SK-N-SH (cell line): ENCODE measurements around the gene PRRT1. TPM values are rescaled to one million over a fixed set of nuclear protein-coding genes. Genes with fewer than 3 reads are reported as not detected.

ENCODE experiments used
- CTCF ChIA-PET: fragments of 300-600, 350-600 bp; formaldehyde crosslinking; extraction: SDS; loops from one replicate; lab custom pipeline; 2021; lab: Yijun Ruan, JAX
- POLR2A ChIA-PET: fragments of 350-600 bp; sonication (Branson Sonifier 250); formaldehyde crosslinking; extraction: SDS; loops from one replicate; lab custom pipeline; 2020; ENCODE audit warnings: antibody characterized with exemption, inconsistent platforms; lab: Yijun Ruan, JAX
- DNase-seq: peaks from one replicate; pipeline ENCODE4 v3.0.0; 2012
- H2AFZ ChIP-seq: fragments of 200-600 bp; sonication (generic); 2 replicates; pipeline ENCODE4 v1.8.1; 2016; ENCODE audit warnings: antibody characterized with exemption, mild to moderate bottlenecking, low read depth
- H3F3A ChIP-seq: fragments of 200-600 bp; sonication (generic); replicated peaks from 2 replicates; pipeline ENCODE3; 2016; ENCODE audit warnings: antibody characterized with exemption, mild to moderate bottlenecking; ENCODE audit not compliant: insufficient read depth
- H3K27ac ChIP-seq, 2 experiments: fragments of 200-500 bp in 1 of 2; fragments of 200-600 bp in 1 of 2; sonication (Bioruptor generic) in 1 of 2; sonication (generic), shearing (Covaris generic) in 1 of 2; 2 replicates each; pipeline versions ENCODE4 v1.5.1 to v1.6.1; 2014 to 2016; ENCODE audit warnings: low read depth in 2 of 2, inconsistent platforms in 1 of 2, low read length in 1 of 2, mild to moderate bottlenecking in 1 of 2, mixed read lengths in 1 of 2
- H3K27me3 ChIP-seq: fragments of 200-600 bp; sonication (generic), shearing (Covaris generic); 2 replicates; pipeline ENCODE4 v1.6.1; 2016; ENCODE audit warnings: mixed run types; ENCODE audit not compliant: insufficient read depth
- H3K36me3 ChIP-seq, 2 experiments: fragments of 200-500 bp in 1 of 2; fragments of 200-600 bp in 1 of 2; sonication (Bioruptor generic) in 1 of 2; sonication (generic) in 1 of 2; replicated peaks in 1 of 2; 2 replicates each; pipeline versions ENCODE3 to v1.5.1; 2014 to 2016; ENCODE audit warnings: low read length in 1 of 2, mild to moderate bottlenecking in 1 of 2; ENCODE audit not compliant: insufficient read depth in 2 of 2, control insufficient read depth in 1 of 2
- H3K4me1 ChIP-seq, 2 experiments: fragments of 200-500 bp in 1 of 2; fragments of 200-600 bp in 1 of 2; sonication (Bioruptor generic) in 1 of 2; sonication (generic), shearing (Covaris generic) in 1 of 2; 2 replicates each; pipeline versions ENCODE4 v1.5.1 to v1.6.1; 2014 to 2016; ENCODE audit warnings: low read depth in 1 of 2, low read length in 1 of 2, mixed run types in 1 of 2; ENCODE audit not compliant: insufficient read depth in 2 of 2, control insufficient read depth in 1 of 2
- H3K4me2 ChIP-seq: fragments of 200-600 bp; sonication (generic), shearing (Covaris generic); 2 replicates; pipeline ENCODE4 v1.6.1; 2017; ENCODE audit warnings: mixed run types
- H3K4me3 ChIP-seq, 2 experiments: fragments of 200-500 bp in 1 of 2; fragments of 200-600 bp in 1 of 2; sonication (Bioruptor generic) in 1 of 2; sonication (generic), shearing (Covaris generic) in 1 of 2; 2 replicates each; pipeline versions ENCODE4 v1.5.1 to v1.8.1; 2014 to 2016; ENCODE audit warnings: low read depth in 2 of 2, inconsistent platforms in 1 of 2, low read length in 1 of 2, mild to moderate bottlenecking in 1 of 2, mixed read lengths in 1 of 2, moderate library complexity in 1 of 2
- H3K79me2 ChIP-seq: fragments of 200-600 bp; sonication (generic); 2 replicates; pipeline ENCODE4 v1.8.1; 2017; ENCODE audit warnings: mild to moderate bottlenecking; ENCODE audit not compliant: insufficient read depth
- H3K9ac ChIP-seq: fragments of 200-600 bp; sonication (generic); 2 replicates; pipeline ENCODE4 v1.6.1; 2017; ENCODE audit warnings: mixed run types
- H3K9me2 ChIP-seq: fragments of 200-600 bp; sonication (generic); 2 replicates; pipeline ENCODE4 v1.6.1; 2017; ENCODE audit warnings: mixed run types
- H3K9me3 ChIP-seq: fragments of 200-600 bp; sonication (generic); 2 replicates; pipeline ENCODE4 v1.6.1; 2017; ENCODE audit warnings: mixed run types, mild to moderate bottlenecking, moderate library complexity
- H4K20me1 ChIP-seq: fragments of 200-600 bp; sonication (generic); 2 replicates; pipeline ENCODE4 v1.6.1; 2017; ENCODE audit warnings: mild to moderate bottlenecking, mixed run types; ENCODE audit not compliant: insufficient read depth
- CHD2 ChIP-seq: fragments of 150-350 bp; IDR thresholded peaks from 2 replicates; pipeline ENCODE4 v1.6.1; 2018; ENCODE audit warnings: low read length; ENCODE audit not compliant: partially characterized antibody
- ELF1 ChIP-seq: IDR thresholded peaks from 2 replicates; pipeline ENCODE4 v1.4.0; 2012
- EP300 ChIP-seq, 2 experiments: IDR thresholded peaks; 2 replicates each; pipeline versions ENCODE4 v1.4.0 to v1.6.1; 2012; ENCODE audit warnings: borderline replicate concordance in 1 of 2, low read depth in 1 of 2, low read length in 1 of 2
- FOXM1 ChIP-seq: IDR thresholded peaks from 2 replicates; pipeline ENCODE4 v1.4.0; 2012; ENCODE audit warnings: low read depth, mild to moderate bottlenecking
- GATA2 ChIP-seq: sonication (generic); formaldehyde crosslinking; IDR thresholded peaks from 2 replicates; pipeline ENCODE4 v1.5.0; 2020; ENCODE audit warnings: mild to moderate bottlenecking, missing genetic modification reagents
- JUND ChIP-seq: IDR thresholded peaks from 2 replicates; pipeline ENCODE4 v1.4.0; 2012
- MAX ChIP-seq: IDR thresholded peaks from 2 replicates; pipeline ENCODE4 v1.4.0; 2012; ENCODE audit warnings: low read depth
- MXI1 ChIP-seq: IDR thresholded peaks from 2 replicates; pipeline ENCODE4 v1.6.1; 2012; ENCODE audit warnings: mild to moderate bottlenecking, low read depth, low read length, improper control_type of control experiment
- NRF1 ChIP-seq: IDR thresholded peaks from 2 replicates; pipeline ENCODE4 v1.6.1; 2012; ENCODE audit warnings: low read depth, mild to moderate bottlenecking, low read length
- POLR2AphosphoS5 ChIP-seq: IDR thresholded peaks from 2 replicates; pipeline ENCODE4 v1.6.1; 2012; ENCODE audit warnings: low read depth, low read length
- RAD21 ChIP-seq: IDR thresholded peaks from 2 replicates; pipeline ENCODE4 v1.6.1; 2012; ENCODE audit warnings: mild to moderate bottlenecking, low read length
- RCOR1 ChIP-seq: fragments of 150-350 bp; IDR thresholded peaks from 2 replicates; pipeline ENCODE4 v1.6.1; 2017; ENCODE audit warnings: antibody characterized with exemption, low read length
- RFX5 ChIP-seq: IDR thresholded peaks from 2 replicates; pipeline ENCODE4 v1.6.1; 2012; ENCODE audit warnings: mild to moderate bottlenecking, improper control_type of control experiment, low read length
- TCF12 ChIP-seq: IDR thresholded peaks from 2 replicates; pipeline ENCODE4 v1.4.0; 2012
- YY1 ChIP-seq: IDR thresholded peaks from 2 replicates; pipeline ENCODE4 v1.4.0; 2012; ENCODE audit warnings: low read depth, mild to moderate bottlenecking
- ZBTB33 ChIP-seq: IDR thresholded peaks from 2 replicates; pipeline ENCODE4 v1.4.0; 2012; ENCODE audit warnings: low read depth, borderline replicate concordance
- WGBS: methylation state at CpG from one replicate; pipeline ENCODE4 v1.1.6; 2017; ENCODE audit warnings: low lambda C conversion rate; 5-methylcytosine and 5-hydroxymethylcytosine counted together
- polyA plus RNA-seq, 3 experiments: library from polyadenylated mRNA; depleted of rRNA; stranded (reverse); fragments of >200 nt; gene quantifications; 2 replicates each; pipeline ENCODE4 v1.2.3, GENCODE V29; 2012
- TF ChIP-seq, protein P1 (sequence below): IDR thresholded peaks from 2 replicates; pipeline ENCODE4 v1.6.1; 2012; ENCODE audit warnings: mild to moderate bottlenecking, low read depth, low read length, moderate library complexity

PRRT1 gene
- polyA plus RNA-seq, 1 of the 3 experiments (the other 2 are of a cell fraction), result 1.5 TPM

- peaks cover 46% of the 10 kb centered on the region for H3K79me2 ChIP-seq
- H3K27me3 ChIP-seq, result no peaks in the 10 kb centered on the region
- H3K4me3 ChIP-seq, result peak overlapping the region; percentile 75 to 92
- H3K9me3 ChIP-seq, result no peaks in the 10 kb centered on the region
- ChIA-PET POLR2A (interaction anchor here (0.7 to 1.7 kb wide), 2 partner anchors 11 to 50 kb away, joined by 3 to 7 read pairs; no protein-coding TSS in a partner anchor), CTCF (interaction anchor here (0.8 to 6.2 kb wide), 4 partner anchors 10 to 826 kb away, joined by 3 to 43 read pairs (median 10); no protein-coding TSS in a partner anchor)
- peaks cover 11 to 13% of the 10 kb centered on the region in 2 experiments for H3K36me3 ChIP-seq
- peak overlapping the region; percentile 91 for H3K9ac ChIP-seq
- H2AFZ ChIP-seq, result no peak overlapping the region; the same call in 1 of the 2 replicates
- H3K4me1 ChIP-seq, result peaks cover 18 to 22% of the 10 kb centered on the region in 2 experiments; a peak in 3 of 4 replicates
- peak overlapping the region; percentile 77 for H3K4me2 ChIP-seq
- peaks cover 5% of the 10 kb centered on the region for H3F3A ChIP-seq
- H3K9me2 ChIP-seq, result no peaks in the 10 kb centered on the region
- peak overlapping the region; percentile 12 to 95; a peak in 2 of 4 replicates for H3K27ac ChIP-seq
- no peaks in the 10 kb centered on the region for H4K20me1 ChIP-seq
- no peak for DNase-seq
- TF ChIP-seq TCF12, result no peak
- TF ChIP-seq GATA2 (CRISPR knock-in tag), result no peak
- no peak for TF ChIP-seq FOXM1
- TF ChIP-seq RCOR1, result no peak
- no peak for TF ChIP-seq ZBTB33
- TF ChIP-seq RFX5, result no peak
- no peak for TF ChIP-seq EP300 (IDR thresholded peaks at IDR 0.05; ENCODE audit: borderline replicate concordance in 1 of 2, low read depth in 1 of 2, low read length in 1 of 2)
- TF ChIP-seq NRF1, result no peak
- no peak for TF ChIP-seq MAX
- TF ChIP-seq YY1, result no peak
- TF ChIP-seq MXI1, result no peak
- TF ChIP-seq, protein P1, sequence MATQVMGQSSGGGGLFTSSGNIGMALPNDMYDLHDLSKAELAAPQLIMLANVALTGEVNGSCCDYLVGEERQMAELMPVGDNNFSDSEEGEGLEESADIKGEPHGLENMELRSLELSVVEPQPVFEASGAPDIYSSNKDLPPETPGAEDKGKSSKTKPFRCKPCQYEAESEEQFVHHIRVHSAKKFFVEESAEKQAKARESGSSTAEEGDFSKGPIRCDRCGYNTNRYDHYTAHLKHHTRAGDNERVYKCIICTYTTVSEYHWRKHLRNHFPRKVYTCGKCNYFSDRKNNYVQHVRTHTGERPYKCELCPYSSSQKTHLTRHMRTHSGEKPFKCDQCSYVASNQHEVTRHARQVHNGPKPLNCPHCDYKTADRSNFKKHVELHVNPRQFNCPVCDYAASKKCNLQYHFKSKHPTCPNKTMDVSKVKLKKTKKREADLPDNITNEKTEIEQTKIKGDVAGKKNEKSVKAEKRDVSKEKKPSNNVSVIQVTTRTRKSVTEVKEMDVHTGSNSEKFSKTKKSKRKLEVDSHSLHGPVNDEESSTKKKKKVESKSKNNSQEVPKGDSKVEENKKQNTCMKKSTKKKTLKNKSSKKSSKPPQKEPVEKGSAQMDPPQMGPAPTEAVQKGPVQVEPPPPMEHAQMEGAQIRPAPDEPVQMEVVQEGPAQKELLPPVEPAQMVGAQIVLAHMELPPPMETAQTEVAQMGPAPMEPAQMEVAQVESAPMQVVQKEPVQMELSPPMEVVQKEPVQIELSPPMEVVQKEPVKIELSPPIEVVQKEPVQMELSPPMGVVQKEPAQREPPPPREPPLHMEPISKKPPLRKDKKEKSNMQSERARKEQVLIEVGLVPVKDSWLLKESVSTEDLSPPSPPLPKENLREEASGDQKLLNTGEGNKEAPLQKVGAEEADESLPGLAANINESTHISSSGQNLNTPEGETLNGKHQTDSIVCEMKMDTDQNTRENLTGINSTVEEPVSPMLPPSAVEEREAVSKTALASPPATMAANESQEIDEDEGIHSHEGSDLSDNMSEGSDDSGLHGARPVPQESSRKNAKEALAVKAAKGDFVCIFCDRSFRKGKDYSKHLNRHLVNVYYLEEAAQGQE, result no peak
- TF ChIP-seq ELF1, result no peak
- TF ChIP-seq POLR2AphosphoS5, result no peak
- no peak for TF ChIP-seq CHD2
- TF ChIP-seq JUND, result no peak
- no peak for TF ChIP-seq RAD21
- WGBS, result 8% methylated on average over 6 of the region's 9 CpGs
Measured at GRCh38 chr6:32127409-32127716, 24.4 kb downstream of the PRRT1 start.
